Measurements from ENCODE around the gene SGSM2. TPM values are rescaled to one million over a fixed set of nuclear protein-coding genes. Genes with fewer than 3 reads are reported as not detected.

The SGSM2 gene, protein sequence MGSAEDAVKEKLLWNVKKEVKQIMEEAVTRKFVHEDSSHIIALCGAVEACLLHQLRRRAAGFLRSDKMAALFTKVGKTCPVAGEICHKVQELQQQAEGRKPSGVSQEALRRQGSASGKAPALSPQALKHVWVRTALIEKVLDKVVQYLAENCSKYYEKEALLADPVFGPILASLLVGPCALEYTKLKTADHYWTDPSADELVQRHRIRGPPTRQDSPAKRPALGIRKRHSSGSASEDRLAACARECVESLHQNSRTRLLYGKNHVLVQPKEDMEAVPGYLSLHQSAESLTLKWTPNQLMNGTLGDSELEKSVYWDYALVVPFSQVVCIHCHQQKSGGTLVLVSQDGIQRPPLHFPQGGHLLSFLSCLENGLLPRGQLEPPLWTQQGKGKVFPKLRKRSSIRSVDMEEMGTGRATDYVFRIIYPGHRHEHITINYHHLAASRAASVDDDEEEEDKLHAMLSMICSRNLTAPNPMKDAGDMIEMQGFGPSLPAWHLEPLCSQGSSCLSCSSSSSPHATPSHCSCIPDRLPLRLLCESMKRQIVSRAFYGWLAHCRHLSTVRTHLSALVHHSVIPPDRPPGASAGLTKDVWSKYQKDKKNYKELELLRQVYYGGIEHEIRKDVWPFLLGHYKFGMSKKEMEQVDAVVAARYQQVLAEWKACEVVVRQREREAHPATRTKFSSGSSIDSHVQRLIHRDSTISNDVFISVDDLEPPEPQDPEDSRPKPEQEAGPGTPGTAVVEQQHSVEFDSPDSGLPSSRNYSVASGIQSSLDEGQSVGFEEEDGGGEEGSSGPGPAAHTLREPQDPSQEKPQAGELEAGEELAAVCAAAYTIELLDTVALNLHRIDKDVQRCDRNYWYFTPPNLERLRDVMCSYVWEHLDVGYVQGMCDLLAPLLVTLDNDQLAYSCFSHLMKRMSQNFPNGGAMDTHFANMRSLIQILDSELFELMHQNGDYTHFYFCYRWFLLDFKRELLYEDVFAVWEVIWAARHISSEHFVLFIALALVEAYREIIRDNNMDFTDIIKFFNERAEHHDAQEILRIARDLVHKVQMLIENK
- total RNA-seq (10 to 100 TPM; 31.3 to 71.8 (median 47.6) TPM), polyA plus RNA-seq (100 to 1,000 TPM in 2 of 3 donors, 10 to 100 TPM in 1; 16.3 to 393 (median 175) TPM)
- long read RNA-seq, donor 1, partial matches to known transcripts, result 13 of 17 reads
- long read RNA-seq, donor 1, other reads (novel, unspliced or antisense), result 0 of 17 reads
- long read RNA-seq, donor 2, full-length matches to known transcripts, result 4 of 4 reads
- long read RNA-seq, donor 2, partial matches to known transcripts, result 0 of 4 reads
- long read RNA-seq, donor 2, other reads (novel, unspliced or antisense), result 0 of 4 reads
- long read RNA-seq, donor 3, result 0 reads
- long read RNA-seq, donor 4, result 0 reads
- long read RNA-seq, donor 5, full-length matches to known transcripts, result 43 of 109 reads
- long read RNA-seq, donor 5, partial matches to known transcripts, result 33 of 109 reads
- long read RNA-seq, donor 5, other reads (novel, unspliced or antisense), result 33 of 109 reads
- long read RNA-seq, donor 6, partial matches to known transcripts, result 1 of 5 reads
- long read RNA-seq, donor 6, other reads (novel, unspliced or antisense), result 4 of 5 reads
- long read RNA-seq, donor 7, full-length matches to known transcripts, result 5 of 5 reads
- long read RNA-seq, donor 7, partial matches to known transcripts, result 0 of 5 reads
- long read RNA-seq, donor 7, other reads (novel, unspliced or antisense), result 0 of 5 reads
- long read RNA-seq, donor 8, full-length matches to known transcripts, result 4 of 4 reads
- long read RNA-seq, donor 8, partial matches to known transcripts, result 0 of 4 reads
- long read RNA-seq, donor 8, other reads (novel, unspliced or antisense), result 0 of 4 reads
- long read RNA-seq, donor 9, partial matches to known transcripts, result 0 of 2 reads
- long read RNA-seq, donor 9, other reads (novel, unspliced or antisense), result 0 of 2 reads
- long read RNA-seq, donor 10, partial matches to known transcripts, result 0 of 3 reads
- long read RNA-seq, donor 10, other reads (novel, unspliced or antisense), result 0 of 3 reads

DNA sequence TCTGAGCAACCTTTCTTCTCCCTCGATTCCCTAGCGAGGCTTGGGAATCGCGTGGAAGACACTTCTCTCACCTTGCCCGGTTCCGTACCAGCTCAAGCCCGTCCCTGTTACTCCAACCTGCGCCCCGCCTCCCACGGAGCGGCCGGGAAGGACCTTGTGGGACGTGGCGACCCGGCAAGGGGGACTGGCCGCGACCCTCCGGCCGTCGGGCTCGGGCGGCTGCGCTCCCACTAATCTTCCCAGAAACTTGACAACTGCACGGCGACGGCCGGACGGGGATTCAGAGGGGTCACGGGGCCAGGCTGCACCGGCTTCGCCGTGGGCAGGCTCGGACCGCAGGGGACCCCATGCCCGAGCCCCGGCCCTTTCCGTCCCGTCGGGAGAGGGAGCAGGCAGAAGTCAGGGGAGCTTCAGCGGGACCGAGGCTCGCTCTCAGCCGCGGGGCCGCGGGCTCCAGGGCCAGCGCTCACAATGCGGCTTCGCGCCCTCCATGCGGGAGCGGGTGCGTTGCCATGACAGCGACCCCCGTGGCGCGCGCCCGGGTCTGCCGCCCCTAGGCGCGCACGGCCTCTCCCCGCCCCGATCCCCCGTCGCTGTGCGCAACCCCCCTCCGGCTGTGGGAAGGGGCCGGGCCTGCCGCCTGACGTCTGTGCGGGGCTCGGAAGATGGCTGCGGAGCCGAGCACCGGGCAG is at the start of gene SGSM2:
Gene SGSM2 (plus strand): TSS at position 650 of the 692 bp plus-strand sequence. CDS start 188 bp downstream, outside the sequence.
- Histone ChIP-seq H3K27me3 (no peaks in the 10 kb centered on the region), H3K4me3 (peak within 1 kb of the TSS; percentile 43 to 99 (median 74)), H3K27ac (peak within 1 kb of the TSS; percentile 63 to 94 (median 86)), H3K4me1 (replicated peaks in 1 of 2) (peaks cover 12 to 13% of the 10 kb centered on the region in 2 donors), H3K36me3 (replicated peaks in 1 of 2) (peaks cover 0 to 33% of the 10 kb centered on the region in 2 donors), H3K9me3 (replicated peaks in 1 of 3) (no peaks in the 10 kb centered on the region)
- WGBS, 4 donors, result 1 to 4% (median 1%) methylated on average over 5 to 77 of the region's 77 CpGs
- peak; percentile 60 to 76 (median 65) for DNase-seq
- intact Hi-C loops (cut with DNase I), result no loop called here
- TF ChIP-seq, protein P1, sequence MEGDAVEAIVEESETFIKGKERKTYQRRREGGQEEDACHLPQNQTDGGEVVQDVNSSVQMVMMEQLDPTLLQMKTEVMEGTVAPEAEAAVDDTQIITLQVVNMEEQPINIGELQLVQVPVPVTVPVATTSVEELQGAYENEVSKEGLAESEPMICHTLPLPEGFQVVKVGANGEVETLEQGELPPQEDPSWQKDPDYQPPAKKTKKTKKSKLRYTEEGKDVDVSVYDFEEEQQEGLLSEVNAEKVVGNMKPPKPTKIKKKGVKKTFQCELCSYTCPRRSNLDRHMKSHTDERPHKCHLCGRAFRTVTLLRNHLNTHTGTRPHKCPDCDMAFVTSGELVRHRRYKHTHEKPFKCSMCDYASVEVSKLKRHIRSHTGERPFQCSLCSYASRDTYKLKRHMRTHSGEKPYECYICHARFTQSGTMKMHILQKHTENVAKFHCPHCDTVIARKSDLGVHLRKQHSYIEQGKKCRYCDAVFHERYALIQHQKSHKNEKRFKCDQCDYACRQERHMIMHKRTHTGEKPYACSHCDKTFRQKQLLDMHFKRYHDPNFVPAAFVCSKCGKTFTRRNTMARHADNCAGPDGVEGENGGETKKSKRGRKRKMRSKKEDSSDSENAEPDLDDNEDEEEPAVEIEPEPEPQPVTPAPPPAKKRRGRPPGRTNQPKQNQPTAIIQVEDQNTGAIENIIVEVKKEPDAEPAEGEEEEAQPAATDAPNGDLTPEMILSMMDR (IDR thresholded peaks at IDR 0.05), result no peak
- peak in 1 of 2 donors; percentile 12 for TF ChIP-seq POLR2A (IDR thresholded peaks at IDR 0.05)

DNA sequence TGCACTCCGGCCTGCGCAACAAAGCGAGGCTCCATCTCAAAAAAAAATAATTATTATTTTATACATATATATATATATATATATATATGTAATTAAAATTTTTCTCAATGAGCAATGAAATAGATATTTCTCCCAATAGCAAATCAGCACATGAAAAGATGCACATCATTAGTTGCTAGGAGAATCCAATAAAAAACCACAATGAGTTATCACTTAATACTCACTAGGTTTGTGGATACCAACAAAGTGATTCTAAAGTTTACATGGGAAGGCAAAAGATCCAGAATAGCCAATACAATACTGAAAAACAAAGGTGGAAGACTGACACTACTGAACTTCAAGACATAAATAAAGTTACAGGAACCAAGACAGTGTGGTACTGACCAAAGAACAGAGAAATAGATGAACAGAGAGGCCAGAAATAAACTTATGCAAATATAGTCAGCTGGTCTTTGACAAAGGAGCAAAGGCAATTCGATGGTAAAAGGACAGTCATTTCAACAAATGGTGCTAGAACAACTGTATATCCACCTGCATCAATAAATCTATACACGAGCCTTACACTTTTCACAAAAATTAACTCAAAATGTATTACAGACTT is 47.3 kb upstream of the SGSM2 start:
- Histone ChIP-seq H3K4me1 (replicated peaks in 1 of 2) (no peaks in the 10 kb centered on the region), H3K27ac (no peak overlapping the region), H3K4me3 (no peak overlapping the region), H3K36me3 (replicated peaks in 1 of 2) (peaks cover 0 to 62% of the 10 kb centered on the region in 2 donors), H3K9me3 (replicated peaks in 1 of 3) (no peaks in the 10 kb centered on the region), H3K27me3 (no peaks in the 10 kb centered on the region)
- no peak for TF ChIP-seq POLR2A (IDR thresholded peaks at IDR 0.05)
- TF ChIP-seq, protein P1 (IDR thresholded peaks at IDR 0.05), result no peak
- intact Hi-C loops (cut with DNase I), result loop anchor here (10.0 kb wide), 2 partner anchors 235 to 385 kb away; partner anchors contain the start of gene HIC1 (in 1 of the 2)
- WGBS, 4 donors, result 90 to 96% (median 94%) methylated on average over 5 of the region's 5 CpGs
- DNase-seq, result no peak

DNA sequence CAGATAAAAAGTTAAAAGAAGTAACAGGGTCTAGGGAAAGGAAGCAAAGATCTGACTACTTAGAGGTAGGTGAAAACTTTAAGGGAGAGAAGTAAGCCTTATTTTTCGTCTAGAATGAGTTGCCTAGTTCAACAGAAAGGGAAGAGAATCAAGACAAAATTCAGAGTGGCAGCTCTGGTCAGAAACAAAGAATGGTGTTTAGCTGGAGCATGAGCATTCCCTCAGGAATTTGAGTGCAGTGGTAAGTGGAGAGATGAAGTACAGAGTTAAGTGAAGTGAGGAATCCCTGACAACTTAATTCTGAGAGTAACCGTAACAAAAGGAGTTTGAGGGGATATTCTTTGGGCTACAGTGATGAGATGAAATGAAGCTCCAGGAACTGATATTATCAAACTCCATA is 45.2 kb upstream of the SGSM2 start:
- Histone ChIP-seq H3K4me3 (no peak overlapping the region), H3K27ac (no peak overlapping the region), H3K9me3 (replicated peaks in 1 of 3) (no peaks in the 10 kb centered on the region), H3K4me1 (replicated peaks in 1 of 2) (no peaks in the 10 kb centered on the region), H3K36me3 (replicated peaks in 1 of 2) (peaks cover 0 to 71% of the 10 kb centered on the region in 2 donors), H3K27me3 (no peaks in the 10 kb centered on the region)
- 85 to 90% (median 87%) methylated on average over 2 of the region's 2 CpGs for WGBS, 4 donors
- TF ChIP-seq, protein P1 (IDR thresholded peaks at IDR 0.05), result no peak
- no peak for TF ChIP-seq POLR2A (IDR thresholded peaks at IDR 0.05)
- intact Hi-C loops (cut with DNase I), result no loop called here
- DNase-seq, result no peak

All from adrenal gland (tissue), 19 donors.